Measurements from ENCODE around the gene GTF2F2. TPM values are rescaled to one million over a fixed set of nuclear protein-coding genes. Genes with fewer than 3 reads are reported as not detected.

Gene GTF2F2
- total and polyA plus RNA-seq, 9 of the 15 experiments (the other 6 are each of a cell fraction or from before 2014, with no cell fraction given) = 19.7 to 44.8 (median 32.4) TPM

- TF ChIP-seq TCF7L2 (IDR thresholded peaks at IDR 0.05; ENCODE audit: low read depth, low read length) = no peak
- TF ChIP-seq IRF1 (CRISPR knock-in tag; IDR thresholded peaks at IDR 0.05; ENCODE audit: borderline replicate concordance) = no peak
- TF ChIP-seq TCF3 (CRISPR knock-in tag; IDR thresholded peaks at IDR 0.05) = no peak
- TF ChIP-seq HOMEZ (CRISPR knock-in tag; IDR thresholded peaks at IDR 0.05) = no peak
- TF ChIP-seq SRSF9 (IDR thresholded peaks at IDR 0.05; ENCODE audit: borderline replicate concordance, low read depth, low read length) = no peak
Observed at GRCh38 chr13:45200701-45201232, 80.5 kb downstream of the GTF2F2 start, which contains the start of gene KCTD4 (continued).

- no peak overlapping the region for H3K27ac ChIP-seq (ENCODE audit: extremely low read depth, low read depth, low read length)
- TF ChIP-seq ZMIZ1 (IDR thresholded peaks at IDR 0.05; ENCODE audit: low read depth in 2 of 2, low read length in 2 of 2) (no peak), ZKSCAN3 (CRISPR knock-in tag; IDR thresholded peaks at IDR 0.05) (no peak), HEY1 (CRISPR knock-in tag; IDR thresholded peaks at IDR 0.05; ENCODE audit: borderline replicate concordance) (no peak), ZKSCAN8 (CRISPR knock-in tag; IDR thresholded peaks at IDR 0.05) (no peak)
- ChIA-PET CTCF (ENCODE audit: low intra/inter-chr PET ratio) (no interaction called here), POLR2A (interaction anchor here (0.7 to 1.1 kb wide), 3 partner anchors 9 to 12 kb away, joined by 3 to 6 read pairs (median 4); no protein-coding TSS in a partner anchor)
- no peaks in the 10 kb centered on the region for H4K20me1 ChIP-seq (replicated peaks; ENCODE audit: control insufficient read depth, insufficient read depth, low read length)
- no TSS peak for BruUV-seq (replicated peaks)
- in situ Hi-C loops (cut with MboI) = no loop called here
- peaks cover 30% of the 10 kb centered on the region for H3K36me3 ChIP-seq (ENCODE audit: control insufficient read depth, insufficient read depth, low read length)
- no peak overlapping the region for H3K4me2 ChIP-seq (ENCODE audit: insufficient read depth, low read length)
- H3K9me1 ChIP-seq (ENCODE audit: control insufficient read depth, insufficient read depth, low read length) = no peaks in the 10 kb centered on the region
- ATAC-seq = no peak
- H3K27me3 ChIP-seq (ENCODE audit: control insufficient read depth in 2 of 2, insufficient read depth in 2 of 2, low read length in 2 of 2) = no peaks in the 10 kb centered on the region
- no peak overlapping the region for H3K9ac ChIP-seq (ENCODE audit: insufficient read depth in 1 of 2, low read depth in 2 of 2, low read length in 2 of 2)
- no peak for DNase-seq (ENCODE audit: extremely low read depth in 1 of 4, low spot score in 3 of 4)
- H3K79me2 ChIP-seq (ENCODE audit: control insufficient read depth, insufficient read depth, low read length) = peaks cover 4% of the 10 kb centered on the region; the same call in 1 of the 3 replicates
- no peak overlapping the region for H3K4me3 ChIP-seq
- no peak overlapping the region for H2AFZ ChIP-seq (ENCODE audit: low read depth, low read length)
- H3K4me1 ChIP-seq (replicated peaks in 1 of 2; ENCODE audit: control insufficient read depth in 2 of 2, insufficient read depth in 2 of 2, low read length in 2 of 2) = no peaks in the 10 kb centered on the region
- H3K9me3 ChIP-seq (replicated peaks; ENCODE audit: control insufficient read depth, insufficient read depth, low read depth, low read length) = no peaks in the 10 kb centered on the region
- FAIRE-seq = no peak
- WGBS (ENCODE audit: insufficient coverage, low coverage, missing lambda C conversion rate) = 48% methylated on average over 5 of the region's 5 CpGs
- intact Hi-C loops (cut with micrococcal nuclease) = no loop called here
Observed at GRCh38 chr13:45205124-45205523, 84.8 kb downstream of the GTF2F2 start.
